Neural cell (in vitro differentiated cells): ENCODE measurements around the gene TTR. TPM values are rescaled to one million over a fixed set of nuclear protein-coding genes. Genes with fewer than 3 reads are reported as not detected.

ENCODE experiments used
- H2AFZ ChIP-seq: fragments of 200-600, 300-800 bp; sonication (generic), shearing (Covaris generic); 2 replicates; pipeline ENCODE4 v1.6.0; 2014; ENCODE audit warnings: low read depth, mild to moderate bottlenecking, antibody characterized with exemption, low read length, moderate library complexity
- H3F3A ChIP-seq: fragments of 200-600 bp; shearing (Covaris generic); 2 replicates; pipeline ENCODE4 v1.6.1; 2016; ENCODE audit warnings: mild to moderate bottlenecking, moderate library complexity, mixed read lengths, antibody characterized with exemption, low read length; ENCODE audit not compliant: insufficient read depth, poor library complexity, severe bottlenecking
- H3K27ac ChIP-seq: fragments of 200-600, 300-800 bp; sonication (generic), shearing (Covaris generic); 2 replicates; pipeline ENCODE4 v1.5.1; 2014; ENCODE audit warnings: mild to moderate bottlenecking, low read length, moderate library complexity
- H3K27me3 ChIP-seq: fragments of 300-800, 200-600 bp; sonication (generic), shearing (Covaris generic); 2 replicates; pipeline ENCODE4 v1.6.0; 2014; ENCODE audit warnings: mild to moderate bottlenecking, low read depth, low read length, moderate library complexity; ENCODE audit not compliant: insufficient read depth
- H3K36me3 ChIP-seq: fragments of 300-800, 200-600 bp; sonication (generic), shearing (Covaris generic); 2 replicates; pipeline ENCODE4 v1.5.1; 2014; ENCODE audit warnings: mild to moderate bottlenecking, antibody characterized with exemption, low read length, moderate library complexity; ENCODE audit not compliant: insufficient read depth
- H3K4me2 ChIP-seq: fragments of 300-800, 200-600 bp; sonication (generic), shearing (Covaris generic); 2 replicates; pipeline ENCODE4 v1.6.0; 2014; ENCODE audit warnings: mild to moderate bottlenecking, low read length
- H3K4me3 ChIP-seq: fragments of 300-800, 200-600 bp; sonication (generic), shearing (Covaris generic); 2 replicates; pipeline ENCODE4 v1.5.1; 2014; ENCODE audit warnings: mild to moderate bottlenecking, low read length, moderate library complexity
- H3K79me2 ChIP-seq: fragments of 200-600 bp; shearing (Covaris generic); replicated peaks from 2 replicates; pipeline ENCODE4 v1.6.0; 2014; ENCODE audit warnings: mild to moderate bottlenecking, low read length, moderate library complexity; ENCODE audit not compliant: insufficient read depth
- H3K9ac ChIP-seq: fragments of 300-800, 200-600 bp; sonication (generic), shearing (Covaris generic); 2 replicates; pipeline ENCODE4 v1.6.1; 2016; ENCODE audit warnings: mild to moderate bottlenecking, low read length, mixed read lengths
- H3K9me2 ChIP-seq: fragments of 200-600 bp; shearing (Covaris generic); 2 replicates; pipeline ENCODE4 v1.6.1; 2016; ENCODE audit warnings: mild to moderate bottlenecking, low read length, mixed read lengths; ENCODE audit not compliant: insufficient read depth
- H3K9me3 ChIP-seq: fragments of 200-600, 300-800 bp; sonication (generic), shearing (Covaris generic); 2 replicates; pipeline ENCODE4 v1.6.1; 2016; ENCODE audit warnings: mild to moderate bottlenecking, mixed run types, low read length, moderate library complexity, mixed read lengths
- H4K20me1 ChIP-seq: fragments of 200-600 bp; shearing (Covaris generic); 2 replicates; pipeline ENCODE4 v1.6.1; 2016; ENCODE audit warnings: mild to moderate bottlenecking, mixed run types; ENCODE audit not compliant: insufficient read depth
- CTCF ChIP-seq: fragments of 450-650 bp; IDR thresholded peaks from 2 replicates; pipeline ENCODE4 v1.5.1; 2014; ENCODE audit warnings: antibody characterized with exemption, mild to moderate bottlenecking, moderate library complexity; ENCODE audit not compliant: poor library complexity, severe bottlenecking
- EP300 ChIP-seq: fragments of 450-650 bp; conservative IDR thresholded peaks from 2 replicates; pipeline ENCODE4 v1.6.1; 2014; ENCODE audit warnings: antibody characterized with exemption, mild to moderate bottlenecking, moderate library complexity; ENCODE audit not compliant: poor library complexity, severe bottlenecking
- EZH2 ChIP-seq: fragments of 200-600, 300-800 bp; shearing (Covaris generic), sonication (generic); IDR thresholded peaks from 2 replicates; pipeline ENCODE4 v1.6.1; 2014; ENCODE audit warnings: antibody characterized with exemption, low read length, borderline replicate concordance, mild to moderate bottlenecking; ENCODE audit not compliant: insufficient read depth, poor library complexity, severe bottlenecking
- MXI1 ChIP-seq: fragments of 450-650 bp; conservative IDR thresholded peaks from 2 replicates; pipeline ENCODE4 v1.6.1; 2014; ENCODE audit warnings: antibody characterized with exemption, mild to moderate bottlenecking; ENCODE audit not compliant: poor library complexity, severe bottlenecking
- POLR2AphosphoS5 ChIP-seq: IDR thresholded peaks from 2 replicates; pipeline ENCODE4 v1.6.1; 2012
- RAD21 ChIP-seq: fragments of 450-650 bp; conservative IDR thresholded peaks from 2 replicates; pipeline ENCODE4 v1.6.1; 2014; ENCODE audit warnings: antibody characterized with exemption, mild to moderate bottlenecking, moderate library complexity
- REST ChIP-seq: IDR thresholded peaks from 2 replicates; pipeline ENCODE4 v1.6.1; 2012; ENCODE audit warnings: borderline replicate concordance
- SMC3 ChIP-seq: fragments of 450-650 bp; conservative IDR thresholded peaks from 2 replicates; pipeline ENCODE4 v1.6.1; 2014; ENCODE audit warnings: antibody characterized with exemption, mild to moderate bottlenecking, moderate library complexity; ENCODE audit not compliant: poor library complexity
- TAF1 ChIP-seq: IDR thresholded peaks from 2 replicates; pipeline ENCODE4 v1.6.1; 2012; ENCODE audit warnings: low read depth
- polyA plus RNA-seq: library from polyadenylated mRNA; depleted of rRNA; stranded (reverse); fragments of >200 nt; gene quantifications from 2 replicates; pipeline ENCODE4 v1.2.3, GENCODE V29; 2014

Gene TTR
- polyA plus RNA-seq, 1 donor from 2014 or later = not detected

GRCh38 chr18:31548853-31549252 lies 42.8 kb upstream of the TTR start:
- TF ChIP-seq EZH2 (no peak), EP300 (no peak), TAF1 (no peak), POLR2AphosphoS5 (no peak), SMC3 (no peak), RAD21 (no peak), REST (no peak), MXI1 (no peak), CTCF (no peak)
- Histone ChIP-seq H3K4me2 (no peak overlapping the region), H3K9me2 (no peaks in the 10 kb centered on the region), H3K9me3 (no peaks in the 10 kb centered on the region), H3K27ac (no peak overlapping the region), H3K9ac (no peak overlapping the region), H3K27me3 (no peaks in the 10 kb centered on the region), H3F3A (no peaks in the 10 kb centered on the region), H4K20me1 (no peaks in the 10 kb centered on the region), H3K79me2 (no peaks in the 10 kb centered on the region), H3K36me3 (no peaks in the 10 kb centered on the region), H3K4me3 (no peak overlapping the region), H2AFZ (no peak overlapping the region)

DNA sequence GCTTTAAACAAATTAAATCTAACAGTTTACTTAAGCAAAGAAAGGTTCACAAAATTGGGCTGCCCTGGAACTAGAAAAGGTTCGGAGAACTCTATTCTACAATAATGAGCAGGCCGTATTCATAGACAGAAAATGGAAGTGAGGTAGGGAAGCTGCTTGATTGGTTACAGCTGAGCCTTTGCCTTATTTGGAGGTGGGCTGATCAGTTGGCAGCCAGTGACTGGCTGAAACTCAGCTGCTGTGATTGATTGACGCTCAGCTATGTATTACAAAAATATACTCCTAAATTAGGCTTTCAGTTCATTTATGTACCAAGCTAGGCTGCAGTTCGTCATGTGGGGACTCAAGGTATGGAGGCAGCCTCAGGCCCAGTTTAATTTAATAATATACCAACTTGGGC lies 42.3 kb upstream of the TTR start:
- Histone ChIP-seq H3K9ac (no peak overlapping the region), H3K79me2 (no peaks in the 10 kb centered on the region), H3K9me2 (no peaks in the 10 kb centered on the region), H3K27ac (no peak overlapping the region), H3K27me3 (no peaks in the 10 kb centered on the region), H3F3A (no peaks in the 10 kb centered on the region), H3K36me3 (no peaks in the 10 kb centered on the region), H4K20me1 (no peaks in the 10 kb centered on the region), H2AFZ (no peak overlapping the region), H3K4me3 (no peak overlapping the region), H3K9me3 (no peaks in the 10 kb centered on the region), H3K4me2 (no peak overlapping the region)
- TF ChIP-seq SMC3 = no peak
- TF ChIP-seq RAD21 = no peak
- TF ChIP-seq CTCF = no peak
- TF ChIP-seq MXI1 = no peak
- no peak for TF ChIP-seq EP300
- no peak for TF ChIP-seq EZH2
- no peak for TF ChIP-seq POLR2AphosphoS5
- no peak for TF ChIP-seq REST
- no peak for TF ChIP-seq TAF1
